B cell (primary cell): Measurements from ENCODE around the gene E2F7. TPM values are rescaled to one million over a fixed set of nuclear protein-coding genes. Genes with fewer than 3 reads are reported as not detected.

ENCODE experiments used
- ATAC-seq: fragments of 200-7000 bp; cut with Tn5 transposase; one replicate; pipeline ENCODE4 v1.10.0; 2021; ENCODE audit warnings: low read depth, mild to moderate bottlenecking, moderate number of reproducible peaks, moderate library complexity
- CTCF ChIA-PET: fragments of 350-600 bp; sonication (Branson Sonifier 250); formaldehyde crosslinking; loops from one replicate; lab custom pipeline; 2021; ENCODE audit warnings: antibody characterized with exemption, inconsistent platforms; lab: Charles Lee
- POLR2A ChIA-PET: fragments of 350-600 bp; sonication (Branson Sonifier 250); formaldehyde crosslinking; loops from one replicate; lab custom pipeline; 2021; ENCODE audit warnings: antibody characterized with exemption; lab: Charles Lee
- DNase-seq: peaks from one replicate; pipeline ENCODE4 v3.0.0; 2013
- H2AFZ ChIP-seq: 2 replicates; pipeline ENCODE4 v1.6.1; 2012; ENCODE audit warnings: mild to moderate bottlenecking, low read depth, low read length; ENCODE audit not compliant: insufficient read depth, poor library complexity, severe bottlenecking
- H3K27ac ChIP-seq, 2 donors: 1 replicate in 1 of 2; 2 replicates in 1 of 2; pipeline ENCODE4 v1.5.1; 2012 to 2013; ENCODE audit warnings: low read length in 2 of 2, mild to moderate bottlenecking in 2 of 2, moderate library complexity in 1 of 2
- H3K27me3 ChIP-seq, 4 experiments: fragments of 200-600 bp in 1 of 4; sonication (generic) in 1 of 4; replicated peaks in 1 of 4; 1 replicate in 2 of 4; 2 replicates in 2 of 4; pipeline versions ENCODE4 v1.6.1 to v1.7.0; 2013 to 2016; ENCODE audit warnings: low read length in 3 of 4, mild to moderate bottlenecking in 2 of 4, mixed read lengths in 1 of 4, moderate library complexity in 1 of 4; ENCODE audit not compliant: insufficient read depth in 4 of 4, control insufficient read depth in 3 of 4; ENCODE audit errors: control extremely low read depth in 1 of 4
- H3K36me3 ChIP-seq, 2 experiments: replicated peaks in 1 of 2; 1 replicate in 1 of 2; 2 replicates in 1 of 2; pipeline versions ENCODE4 v1.6.1 to v1.7.1; 2013; ENCODE audit warnings: low read length in 1 of 2; ENCODE audit not compliant: insufficient read depth in 2 of 2, control insufficient read depth in 1 of 2; ENCODE audit errors: control extremely low read depth in 1 of 2, extremely low read depth in 1 of 2
- H3K4me1 ChIP-seq, 2 donors: fragments of 200-600 bp in 1 of 2; sonication (generic) in 1 of 2; 1 replicate in 1 of 2; 2 replicates in 1 of 2; pipeline versions ENCODE4 v1.5.1 to v1.6.1; 2013 to 2017; ENCODE audit warnings: low read length in 2 of 2; ENCODE audit not compliant: control insufficient read depth in 2 of 2, insufficient read depth in 2 of 2
- H3K4me2 ChIP-seq: replicated peaks from 2 replicates; pipeline ENCODE3; 2012; ENCODE audit warnings: mild to moderate bottlenecking, low read depth, low read length; ENCODE audit not compliant: poor library complexity, severe bottlenecking
- H3K4me3 ChIP-seq, 5 experiments: fragments of 200-600 bp in 1 of 5; sonication (generic) in 1 of 5; 1 replicate in 3 of 5; 2 replicates in 2 of 5; pipeline versions ENCODE4 v1.5.1 to v1.7.0; 2011 to 2016; ENCODE audit warnings: low read length in 4 of 5, mild to moderate bottlenecking in 4 of 5, low read depth in 2 of 5, control low read depth in 1 of 5, moderate library complexity in 1 of 5; ENCODE audit not compliant: insufficient read depth in 1 of 5; ENCODE audit errors: control extremely low read depth in 1 of 5, extremely low read depth in 1 of 5
- H3K79me2 ChIP-seq: fragments of 200-600 bp; sonication (generic); one replicate; pipeline ENCODE4 v1.6.0; 2016; ENCODE audit warnings: low read length; ENCODE audit not compliant: control insufficient read depth, insufficient read depth
- H3K9ac ChIP-seq: fragments of 200-600 bp; sonication (generic); 2 replicates; pipeline ENCODE4 v1.6.1; 2017; ENCODE audit warnings: mild to moderate bottlenecking, low read length, moderate library complexity
- H3K9me3 ChIP-seq, 3 donors: one replicate each; pipeline versions ENCODE4 v1.6.1 to v1.7.1; 2013; ENCODE audit warnings: low read length in 2 of 3; ENCODE audit not compliant: control insufficient read depth in 2 of 3, insufficient read depth in 1 of 3; ENCODE audit errors: control extremely low read depth in 1 of 3
- H4K20me1 ChIP-seq: 2 replicates; pipeline ENCODE4 v1.6.0; 2012; ENCODE audit warnings: mild to moderate bottlenecking, low read length; ENCODE audit not compliant: insufficient read depth, control insufficient read depth, poor library complexity, severe bottlenecking
- H3K27ac Mint-ChIP-seq: one replicate; pipeline ENCODE4 v1.8.0; 2021; ENCODE audit warnings: mixed read lengths
- H3K27me3 Mint-ChIP-seq: one replicate; pipeline ENCODE4 v1.8.0; 2021; ENCODE audit warnings: mixed read lengths
- H3K4me1 Mint-ChIP-seq: one replicate; pipeline ENCODE4 v1.8.0; 2021; ENCODE audit warnings: mixed read lengths
- H3K4me3 Mint-ChIP-seq: one replicate; pipeline ENCODE4 v1.8.0; 2021; ENCODE audit warnings: mixed read lengths
- H3K9me3 Mint-ChIP-seq: one replicate; pipeline ENCODE4 v1.8.0; 2022; ENCODE audit warnings: mixed read lengths; ENCODE audit not compliant: insufficient read depth
- CTCF ChIP-seq: fragments of 200-600 bp; IDR thresholded peaks from one replicate; pipeline ENCODE4 v1.8.0; 2022; ENCODE audit warnings: antibody characterized with exemption, mild to moderate bottlenecking
- EZH2 ChIP-seq: IDR thresholded peaks from 2 replicates; pipeline ENCODE4 v1.6.1; 2012; ENCODE audit warnings: borderline replicate concordance, low read depth, mild to moderate bottlenecking, moderate library complexity, low read length; ENCODE audit not compliant: insufficient read depth, poor library complexity, severe bottlenecking
- WGBS: methylation state at CpG from one replicate; pipeline ENCODE4 v1.1.5; 2013; ENCODE audit warnings: missing lambda C conversion rate; ENCODE audit not compliant: insufficient coverage; 5-methylcytosine and 5-hydroxymethylcytosine counted together
- intact Hi-C: fragments of 100-400 bp; cut with micrococcal nuclease; formaldehyde crosslinking; loops from one replicate; pipeline ENCODE4 v1.10.0; 2022
- polyA plus RNA-seq: library from polyadenylated mRNA; depleted of rRNA; stranded (reverse); fragments of >200 nt; gene quantifications from 2 replicates; pipeline ENCODE4 v1.2.3, GENCODE V29; 2012
- total RNA-seq, 2 donors: library from RNA; stranded (reverse); fragments of 120-200 nt in 1 of 2; gene quantifications; 1 replicate in 1 of 2; 2 replicates in 1 of 2; pipeline versions ENCODE4 v1.2.3 to v1.2.4, GENCODE V29; 2013 to 2022

The E2F7 gene
- total and polyA plus RNA-seq, 2 donors (not counting 1 experiment from before 2014, with no cell fraction given): 0.15 to 0.42 TPM

DNA sequence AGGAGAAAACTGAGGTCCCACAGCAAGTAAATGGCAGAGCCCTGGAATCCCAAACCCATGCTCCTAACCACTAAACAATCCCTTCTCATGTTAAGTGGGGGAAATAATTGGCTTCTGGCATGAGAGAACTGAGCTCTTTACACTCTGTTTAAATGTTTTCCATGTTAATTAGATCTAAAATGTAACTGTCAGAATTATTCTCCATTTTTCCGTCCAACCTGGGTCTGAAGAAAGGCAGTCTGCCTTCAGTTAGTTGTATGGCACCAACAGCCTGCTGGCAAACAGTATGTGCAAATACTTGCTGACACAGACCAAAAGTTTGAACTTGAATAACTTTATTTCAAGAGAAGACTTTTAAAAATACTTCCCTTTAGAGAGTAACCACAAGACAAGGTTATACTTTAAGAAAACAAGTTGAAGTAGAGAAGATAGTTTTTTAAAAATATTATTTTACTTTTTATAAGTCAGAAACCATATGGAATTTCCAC is 59.7 kb downstream of the E2F7 start:
- intact Hi-C loops: no loop called here
- Mint-ChIP-seq H3K4me3 (no peak overlapping the region), H3K9me3 (no peaks in the 10 kb centered on the region), H3K4me1 (no peaks in the 10 kb centered on the region), H3K27me3 (peaks cover 24% of the 10 kb centered on the region), H3K27ac (no peak overlapping the region)
- Histone ChIP-seq H3K36me3 (no peaks in the 10 kb centered on the region), H3K4me3 (no peak overlapping the region), H3K27me3 (peaks cover 0 to 5% (median 2%) of the 10 kb centered on the region in 4 experiments), H3K9ac (no peak overlapping the region), H3K27ac (no peak overlapping the region), H3K4me1 (no peaks in the 10 kb centered on the region), H2AFZ (no peak overlapping the region), H3K79me2 (no peaks in the 10 kb centered on the region), H4K20me1 (no peaks in the 10 kb centered on the region), H3K9me3 (no peaks in the 10 kb centered on the region), H3K4me2 (no peak overlapping the region)
- ChIA-PET CTCF (interaction anchor here (1.1 to 1.2 kb wide), 2 partner anchors 9 to 380 kb away, joined by 3 to 4 read pairs; no protein-coding TSS in a partner anchor), POLR2A (no interaction called here)
- 100% methylated on average over 1 of the region's 1 CpG for WGBS
- DNase-seq (no peak), ATAC-seq (no peak)
- TF ChIP-seq EZH2: no peak
- TF ChIP-seq CTCF: no peak

GRCh38 chr12:77003914-77004313 is 61.5 kb downstream of the E2F7 start:
- H3K27me3 Mint-ChIP-seq: peaks cover 19% of the 10 kb centered on the region
- no peak overlapping the region for H3K4me2 ChIP-seq
- no peaks in the 10 kb centered on the region for H3K9me3 Mint-ChIP-seq
- intact Hi-C loops: no loop called here
- H3K4me1 Mint-ChIP-seq: no peaks in the 10 kb centered on the region
- POLR2A ChIA-PET: no interaction called here
- no peaks in the 10 kb centered on the region for H3K36me3 ChIP-seq
- no peak overlapping the region for H2AFZ ChIP-seq
- ATAC-seq: no peak
- no CpG with 5 or more reads among the region's 2 CpGs for WGBS
- TF ChIP-seq CTCF: no peak
- no peak for TF ChIP-seq EZH2
- H3K9me3 ChIP-seq: no peaks in the 10 kb centered on the region
- H3K27ac Mint-ChIP-seq: no peak overlapping the region
- H3K27me3 ChIP-seq: peaks cover 0 to 8% (median 2%) of the 10 kb centered on the region in 4 experiments
- CTCF ChIA-PET: no interaction called here
- no peaks in the 10 kb centered on the region for H4K20me1 ChIP-seq
- no peaks in the 10 kb centered on the region for H3K79me2 ChIP-seq
- H3K4me1 ChIP-seq: no peaks in the 10 kb centered on the region
- no peak overlapping the region for H3K4me3 ChIP-seq
- H3K9ac ChIP-seq: no peak overlapping the region
- no peak overlapping the region for H3K4me3 Mint-ChIP-seq
- no peak for DNase-seq
- no peak overlapping the region for H3K27ac ChIP-seq
